Trophoblast cell (in vitro differentiated cells and primary cell): ENCODE measurements around the gene MYEF2.
A peak's percentile ranks its signal among the peaks of the same experiment; 100 is the strongest.

ENCODE experiments used
- DNase-seq, 2 donors: peaks; one replicate each; pipeline ENCODE4 v3.0.0-alpha.2; 2016
- H2AFZ ChIP-seq: 2 replicates; pipeline ENCODE4 v1.6.1; 2013; ENCODE audit warnings: low read length, moderate library complexity, mild to moderate bottlenecking; ENCODE audit not compliant: insufficient read depth, poor library complexity
- H2AK5ac ChIP-seq: 2 replicates; pipeline ENCODE4 v1.6.1; 2013; ENCODE audit warnings: mild to moderate bottlenecking, low read length
- H2BK120ac ChIP-seq: 2 replicates; pipeline ENCODE4 v1.6.1; 2013; ENCODE audit warnings: low read length, mild to moderate bottlenecking, moderate library complexity; ENCODE audit not compliant: insufficient read depth, poor library complexity
- H2BK12ac ChIP-seq: 2 replicates; pipeline ENCODE4 v1.6.1; 2013; ENCODE audit warnings: mild to moderate bottlenecking, low read length, moderate library complexity
- H2BK5ac ChIP-seq: 2 replicates; pipeline ENCODE4 v1.6.1; 2013; ENCODE audit warnings: low read length, low read depth, moderate library complexity, mild to moderate bottlenecking; ENCODE audit not compliant: poor library complexity
- H3K14ac ChIP-seq: 2 replicates; pipeline ENCODE4 v1.6.1; 2013; ENCODE audit warnings: mild to moderate bottlenecking, low read length
- H3K18ac ChIP-seq: 2 replicates; pipeline ENCODE4 v1.6.1; 2013; ENCODE audit warnings: mild to moderate bottlenecking, low read length
- H3K23ac ChIP-seq: 2 replicates; pipeline ENCODE4 v1.6.1; 2013; ENCODE audit warnings: low read length
- H3K27ac ChIP-seq: 2 replicates; pipeline ENCODE4 v1.5.1; 2013; ENCODE audit warnings: low read depth, mild to moderate bottlenecking, inconsistent platforms, low read length, moderate library complexity
- H3K27me3 ChIP-seq: 2 replicates; pipeline ENCODE4 v1.6.1; 2013; ENCODE audit warnings: inconsistent platforms, mild to moderate bottlenecking, low read length, moderate library complexity; ENCODE audit not compliant: insufficient read depth
- H3K36me3 ChIP-seq, 2 experiments: 1 replicate in 1 of 2; 2 replicates in 1 of 2; pipeline ENCODE4 v1.6.1; 2013; ENCODE audit warnings: low read length in 2 of 2, mild to moderate bottlenecking in 2 of 2, moderate library complexity in 1 of 2; ENCODE audit not compliant: insufficient read depth in 2 of 2, control insufficient read depth in 1 of 2
- H3K4ac ChIP-seq: 2 replicates; pipeline ENCODE4 v1.6.1; 2013; ENCODE audit warnings: low read depth, mild to moderate bottlenecking, low read length, moderate library complexity
- H3K4me1 ChIP-seq, 2 experiments: 1 replicate in 1 of 2; 2 replicates in 1 of 2; pipeline ENCODE4 v1.6.1; 2013; ENCODE audit warnings: low read length in 2 of 2, mild to moderate bottlenecking in 2 of 2, moderate library complexity in 1 of 2; ENCODE audit not compliant: insufficient read depth in 2 of 2, control insufficient read depth in 1 of 2
- H3K4me2 ChIP-seq: 2 replicates; pipeline ENCODE4 v1.6.1; 2013; ENCODE audit warnings: inconsistent platforms, mild to moderate bottlenecking, low read length, moderate library complexity
- H3K4me3 ChIP-seq: 2 replicates; pipeline ENCODE4 v1.5.1; 2013; ENCODE audit warnings: mild to moderate bottlenecking, low read depth, low read length, inconsistent platforms
- H3K79me1 ChIP-seq: one replicate; pipeline ENCODE4 v1.6.1; 2013; ENCODE audit warnings: low read length
- H3K79me2 ChIP-seq: 2 replicates; pipeline ENCODE4 v1.6.1; 2013; ENCODE audit warnings: low read length, mild to moderate bottlenecking; ENCODE audit not compliant: control insufficient read depth, insufficient read depth, poor library complexity
- H3K9ac ChIP-seq: 2 replicates; pipeline ENCODE4 v1.6.1; 2013; ENCODE audit warnings: mild to moderate bottlenecking, low read length
- H3K9me3 ChIP-seq: 2 replicates; pipeline ENCODE4 v1.6.1; 2013; ENCODE audit warnings: low read depth, mild to moderate bottlenecking, control low read depth, inconsistent platforms, low read length; ENCODE audit not compliant: insufficient read depth
- H4K12ac ChIP-seq: 2 replicates; pipeline ENCODE4 v1.6.1; 2013; ENCODE audit warnings: low read depth, mild to moderate bottlenecking, low read length, moderate library complexity
- H4K8ac ChIP-seq: 2 replicates; pipeline ENCODE4 v1.6.1; 2013; ENCODE audit warnings: low read depth, mild to moderate bottlenecking, low read length, moderate library complexity
- H4K91ac ChIP-seq: one replicate; pipeline ENCODE4 v1.6.1; 2013; ENCODE audit warnings: low read depth, mild to moderate bottlenecking, low read length, moderate library complexity
- WGBS: extraction: QIAGEN DNeasy Blood & Tissue Kit; methylation state at CpG from one replicate; pipeline ENCODE4 v1.1.7; 2013; ENCODE audit warnings: missing lambda C conversion rate; ENCODE audit not compliant: insufficient read length, insufficient coverage; ENCODE audit errors: extremely low coverage; 5-methylcytosine and 5-hydroxymethylcytosine counted together

MYEF2 gene

DNA sequence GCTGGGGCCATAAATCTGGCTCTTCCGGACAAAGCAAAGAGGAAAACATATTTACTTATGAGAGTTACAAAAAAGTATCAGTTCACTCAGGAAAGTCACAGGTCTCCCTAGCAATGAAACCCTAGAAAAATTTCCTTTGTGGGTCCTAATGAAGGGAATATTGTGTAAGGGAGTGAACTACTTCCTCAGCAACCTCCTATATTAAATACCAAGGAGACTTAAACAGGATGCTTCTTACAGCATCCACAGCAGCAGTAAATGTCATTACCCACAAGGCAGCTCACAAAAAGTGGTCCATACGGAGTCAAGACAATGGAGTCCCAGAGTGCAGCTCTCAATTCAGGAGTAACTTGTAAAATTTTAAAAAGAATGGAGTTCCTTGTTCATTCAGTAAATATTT, 72.2 kb downstream of the MYEF2 start:
- H3K27ac ChIP-seq, result no peak overlapping the region
- no peak overlapping the region for H4K8ac ChIP-seq
- H3K79me2 ChIP-seq, result no peaks in the 10 kb centered on the region
- no peak overlapping the region for H3K4me3 ChIP-seq
- WGBS, result no CpG with 5 or more reads among the region's 2 CpGs
- H3K18ac ChIP-seq, result no peak overlapping the region
- H4K12ac ChIP-seq, result no peak overlapping the region
- no peak overlapping the region for H3K9ac ChIP-seq
- no peak overlapping the region for H4K91ac ChIP-seq
- no peak overlapping the region for H3K14ac ChIP-seq
- no peaks in the 10 kb centered on the region for H3K27me3 ChIP-seq
- no peak overlapping the region for H2BK120ac ChIP-seq
- no peak for DNase-seq
- H3K79me1 ChIP-seq, result no peaks in the 10 kb centered on the region
- H2BK5ac ChIP-seq, result no peak overlapping the region
- no peak overlapping the region for H3K23ac ChIP-seq
- H2AK5ac ChIP-seq, result no peak overlapping the region
- no peaks in the 10 kb centered on the region for H3K4me1 ChIP-seq
- no peaks in the 10 kb centered on the region for H3K36me3 ChIP-seq
- no peak overlapping the region for H3K4me2 ChIP-seq
- H2BK12ac ChIP-seq, result no peak overlapping the region
- H3K4ac ChIP-seq, result no peak overlapping the region
- no peaks in the 10 kb centered on the region for H3K9me3 ChIP-seq
- no peak overlapping the region for H2AFZ ChIP-seq

DNA sequence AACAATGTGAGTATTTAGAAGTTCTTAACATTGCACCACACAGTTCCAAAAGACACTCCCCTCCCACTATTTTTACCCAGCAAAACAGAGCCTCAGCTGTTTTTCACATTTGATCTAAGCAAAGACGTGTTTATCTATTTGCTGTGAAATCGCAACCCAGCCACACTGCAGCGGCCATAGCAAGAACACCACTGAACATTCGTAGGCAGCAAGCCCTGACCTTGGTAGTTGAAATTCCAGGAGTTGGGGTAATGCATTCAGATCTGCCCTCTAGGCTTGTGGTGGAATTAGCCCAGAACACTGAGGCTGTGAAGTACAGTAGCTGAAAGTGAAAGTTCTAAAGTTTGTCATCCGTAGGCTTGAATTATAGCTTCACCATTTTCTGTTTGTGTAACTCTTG, 74.4 kb downstream of the MYEF2 start:
- Histone ChIP-seq H2AFZ (no peak overlapping the region), H2BK5ac (no peak overlapping the region), H3K4ac (no peak overlapping the region), H3K4me3 (no peak overlapping the region), H3K27me3 (no peaks in the 10 kb centered on the region), H3K14ac (no peak overlapping the region), H3K79me1 (no peaks in the 10 kb centered on the region), H2BK120ac (no peak overlapping the region), H3K18ac (no peak overlapping the region), H4K12ac (no peak overlapping the region), H3K9ac (no peak overlapping the region), H4K91ac (no peak overlapping the region), H3K4me1 (no peaks in the 10 kb centered on the region), H3K9me3 (no peaks in the 10 kb centered on the region), H3K27ac (no peak overlapping the region), H3K23ac (no peak overlapping the region), H2BK12ac (no peak overlapping the region), H3K79me2 (no peaks in the 10 kb centered on the region), H3K36me3 (no peaks in the 10 kb centered on the region), H3K4me2 (no peak overlapping the region), H2AK5ac (no peak overlapping the region), H4K8ac (no peak overlapping the region)
- DNase-seq, result peak in 1 of 2 donors; percentile 3
- WGBS, result no CpG with 5 or more reads among the region's 5 CpGs

DNA sequence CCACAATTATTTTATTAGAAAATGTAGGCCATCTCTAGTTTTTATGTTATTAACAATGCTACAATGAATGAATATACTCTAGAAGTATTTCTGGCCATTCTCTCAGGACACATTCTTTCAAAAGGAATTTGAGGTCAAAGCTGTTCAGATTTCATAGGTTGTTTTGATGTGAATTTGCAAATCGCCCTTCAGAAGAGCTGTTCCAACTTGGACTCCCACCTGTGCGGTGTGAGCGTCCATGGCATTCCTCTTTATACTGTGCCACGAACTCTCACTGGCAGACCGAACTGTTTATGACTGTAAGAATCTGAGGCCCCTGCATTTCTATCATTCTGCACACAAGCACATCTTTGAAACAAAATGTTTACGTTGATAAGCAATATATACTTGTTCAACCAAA, 75.9 kb downstream of the MYEF2 start:
- no peak overlapping the region for H3K4ac ChIP-seq
- no peaks in the 10 kb centered on the region for H3K27me3 ChIP-seq
- no peaks in the 10 kb centered on the region for H3K9me3 ChIP-seq
- H3K4me3 ChIP-seq, result no peak overlapping the region
- H3K14ac ChIP-seq, result no peak overlapping the region
- H3K27ac ChIP-seq, result no peak overlapping the region
- no peaks in the 10 kb centered on the region for H3K79me2 ChIP-seq
- H2BK12ac ChIP-seq, result no peak overlapping the region
- H2BK120ac ChIP-seq, result no peak overlapping the region
- no peak overlapping the region for H2BK5ac ChIP-seq
- WGBS, result no CpG with 5 or more reads among the region's 6 CpGs
- DNase-seq, result no peak
- H3K4me2 ChIP-seq, result no peak overlapping the region
- H3K79me1 ChIP-seq, result no peaks in the 10 kb centered on the region
- no peak overlapping the region for H4K91ac ChIP-seq
- H3K18ac ChIP-seq, result no peak overlapping the region
- no peak overlapping the region for H4K12ac ChIP-seq
- H3K23ac ChIP-seq, result no peak overlapping the region
- H4K8ac ChIP-seq, result no peak overlapping the region
- no peak overlapping the region for H2AK5ac ChIP-seq
- H2AFZ ChIP-seq, result no peak overlapping the region
- no peaks in the 10 kb centered on the region for H3K4me1 ChIP-seq
- H3K9ac ChIP-seq, result no peak overlapping the region
- no peaks in the 10 kb centered on the region for H3K36me3 ChIP-seq

DNA sequence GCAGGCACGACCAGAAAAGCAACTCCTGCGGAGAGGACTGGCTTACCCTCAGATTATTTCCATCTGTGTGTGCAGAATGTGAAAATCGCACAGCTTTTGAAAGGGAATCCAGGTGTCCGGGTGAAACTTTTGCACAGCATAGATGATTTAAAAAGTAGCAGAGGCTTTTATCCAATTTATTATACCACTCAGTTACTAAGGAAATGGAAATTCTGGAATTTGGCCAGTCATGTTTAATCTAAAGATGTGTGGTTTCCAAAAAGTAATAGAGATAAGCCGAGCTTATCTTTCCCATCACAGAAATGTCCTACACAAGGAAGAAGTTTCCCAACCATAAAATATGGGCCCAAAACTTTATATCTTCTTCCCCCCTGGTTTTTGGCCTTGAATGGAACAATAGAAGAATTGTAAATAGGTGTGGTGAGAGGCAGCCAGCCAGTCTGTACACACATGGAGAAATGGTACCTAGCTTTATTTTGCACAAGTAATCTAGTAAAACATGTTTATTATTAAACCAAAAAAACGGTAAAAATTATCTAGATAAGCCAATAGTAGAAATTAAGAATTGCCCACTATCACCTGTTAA, 76.6 kb downstream of the MYEF2 start:
- no peak overlapping the region for H2BK5ac ChIP-seq
- no peak overlapping the region for H3K4me2 ChIP-seq
- H3K23ac ChIP-seq, result no peak overlapping the region
- no peaks in the 10 kb centered on the region for H3K9me3 ChIP-seq
- no peak overlapping the region for H2BK12ac ChIP-seq
- H3K9ac ChIP-seq, result no peak overlapping the region
- H3K4me3 ChIP-seq, result no peak overlapping the region
- H3K4ac ChIP-seq, result no peak overlapping the region
- no peak overlapping the region for H3K18ac ChIP-seq
- no peak overlapping the region for H2BK120ac ChIP-seq
- no peak for DNase-seq
- no peak overlapping the region for H2AK5ac ChIP-seq
- H3K79me2 ChIP-seq, result no peaks in the 10 kb centered on the region
- no peaks in the 10 kb centered on the region for H3K36me3 ChIP-seq
- H4K91ac ChIP-seq, result no peak overlapping the region
- no peaks in the 10 kb centered on the region for H3K27me3 ChIP-seq
- no peak overlapping the region for H3K27ac ChIP-seq
- H2AFZ ChIP-seq, result no peak overlapping the region
- no peaks in the 10 kb centered on the region for H3K79me1 ChIP-seq
- H3K14ac ChIP-seq, result no peak overlapping the region
- no peaks in the 10 kb centered on the region for H3K4me1 ChIP-seq
- H4K12ac ChIP-seq, result no peak overlapping the region
- no peak overlapping the region for H4K8ac ChIP-seq
- WGBS, result no CpG with 5 or more reads among the region's 6 CpGs
